GM19035 (cell line): ENCODE data around the gene KIAA1755.
"Not testable (repeated sequence)": the region's sequence is repeated elsewhere in the genome, so short reads cannot be mapped to it uniquely, and the experiment has no call there.

Experiments
- ATAC-seq: cut with Tn5 transposase; IDR thresholded peaks from one replicate; pipeline ENCODE4 v1.9.1; 2021; ENCODE audit not compliant: unreplicated experiment

Gene KIAA1755

GRCh38 chr20:38290829-38291814 lies 30.6 kb upstream of the KIAA1755 start:
- no peak for ATAC-seq

GRCh38 chr20:38286586-38287531 lies 26.3 kb upstream of the KIAA1755 start:
- ATAC-seq = no peak

- no peak for ATAC-seq
Observed at GRCh38 chr20:38284893-38285444, 24.4 kb upstream of the KIAA1755 start.

- not testable (repeated sequence) for ATAC-seq
Observed at GRCh38 chr20:38284066-38284650, 23.6 kb upstream of the KIAA1755 start.

DNA sequence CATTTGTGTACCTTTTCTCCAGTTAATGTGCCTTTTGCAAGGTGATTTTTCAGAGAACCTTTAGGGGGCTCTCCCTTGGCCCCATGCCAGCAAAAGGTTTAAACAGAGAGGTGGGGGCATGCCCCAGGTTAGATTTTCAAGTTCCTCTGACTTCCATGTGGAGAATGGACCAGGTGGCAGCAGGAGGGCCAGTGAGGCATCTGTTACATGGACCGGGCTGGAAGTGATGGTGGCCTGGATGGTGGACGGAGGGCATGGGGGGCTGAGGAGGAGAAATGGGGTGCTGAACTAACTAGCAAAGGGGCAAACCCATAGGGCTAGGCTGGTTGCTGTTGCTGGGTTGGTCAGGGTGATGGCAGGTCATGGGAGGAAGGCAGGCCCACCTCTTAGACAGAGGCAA lies 22.7 kb upstream of the KIAA1755 start:
- ATAC-seq = no peak

- not testable (repeated sequence) for ATAC-seq
Observed at GRCh38 chr20:38281176-38281915, 20.8 kb upstream of the KIAA1755 start.

- ATAC-seq = no peak
Observed at GRCh38 chr20:38278763-38279162, 18.2 kb upstream of the KIAA1755 start.

DNA sequence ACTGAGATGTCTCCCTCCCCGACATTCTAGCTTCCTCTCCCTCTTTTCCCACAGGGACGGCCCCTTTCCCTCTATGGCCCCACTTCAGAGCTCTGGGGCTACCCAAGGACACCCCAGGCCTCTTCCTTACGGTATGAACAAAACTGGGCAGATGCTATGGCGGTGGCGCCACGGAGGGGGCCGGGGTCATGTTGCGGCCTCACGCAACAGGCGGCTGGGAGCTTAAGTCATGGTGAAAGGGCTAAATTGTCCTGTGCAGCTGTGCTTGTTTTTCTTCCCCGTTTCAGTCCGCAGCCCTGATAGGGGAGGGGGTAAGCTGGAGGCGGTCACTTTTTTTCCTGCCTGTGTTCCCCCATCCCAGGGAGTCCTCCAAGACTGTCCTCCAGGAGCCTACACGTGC lies 17.6 kb upstream of the KIAA1755 start:
- ATAC-seq = no peak

GRCh38 chr20:38277691-38278090 lies 17.2 kb upstream of the KIAA1755 start:
- no peak for ATAC-seq

DNA sequence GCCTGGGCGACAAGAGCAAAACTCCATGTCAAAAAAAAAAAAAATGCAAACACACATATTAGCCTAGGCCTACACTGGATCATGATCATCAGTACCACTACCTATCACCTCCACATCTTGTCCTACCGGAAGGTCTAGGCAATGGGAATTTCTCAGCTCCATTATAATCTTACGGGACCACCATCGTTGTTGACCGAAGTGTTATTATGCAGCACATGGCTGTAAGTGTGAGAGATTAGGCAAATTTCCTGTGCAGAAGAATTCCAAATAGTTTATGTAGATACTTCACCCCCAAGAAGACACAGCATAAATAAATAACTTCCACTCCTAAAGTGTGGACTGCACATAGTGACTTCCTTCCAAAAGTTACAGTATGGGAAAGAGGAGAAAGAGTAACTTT lies 16.8 kb upstream of the KIAA1755 start:
- ATAC-seq = no peak

DNA sequence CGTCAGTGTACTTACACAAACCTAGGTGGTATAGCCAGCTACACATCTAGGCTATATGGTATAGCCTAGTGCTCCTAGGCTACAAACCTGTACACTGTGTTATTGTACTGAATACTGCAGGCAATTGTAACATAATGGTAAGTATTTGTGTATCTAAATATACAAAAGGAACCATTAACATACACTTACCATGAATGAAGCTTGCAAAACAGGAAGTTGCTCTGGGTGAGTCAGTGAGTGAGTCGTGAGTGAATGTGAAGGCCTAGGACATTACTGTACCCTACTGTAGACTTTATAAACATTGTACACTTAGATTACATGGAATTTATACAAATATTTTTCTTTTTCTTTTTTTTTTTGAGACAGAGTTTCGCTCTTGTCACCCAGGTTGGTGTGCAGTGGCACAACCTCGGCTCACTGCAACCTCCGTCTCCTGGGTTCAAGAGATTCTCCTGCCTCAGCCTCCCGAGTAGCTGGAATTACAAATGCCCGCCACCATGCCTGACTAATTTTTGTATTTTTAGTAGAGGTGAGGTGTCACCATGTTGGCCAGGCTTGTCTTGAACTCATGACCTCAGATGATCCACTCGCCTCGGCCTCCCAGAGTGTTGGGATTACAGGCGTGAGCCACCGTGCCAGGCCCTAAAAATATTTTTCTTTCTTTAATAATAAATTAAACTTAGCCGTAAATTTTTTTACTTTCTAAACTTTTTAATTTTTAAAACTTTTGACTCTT lies 15.4 kb upstream of the KIAA1755 start:
- ATAC-seq = no peak

DNA sequence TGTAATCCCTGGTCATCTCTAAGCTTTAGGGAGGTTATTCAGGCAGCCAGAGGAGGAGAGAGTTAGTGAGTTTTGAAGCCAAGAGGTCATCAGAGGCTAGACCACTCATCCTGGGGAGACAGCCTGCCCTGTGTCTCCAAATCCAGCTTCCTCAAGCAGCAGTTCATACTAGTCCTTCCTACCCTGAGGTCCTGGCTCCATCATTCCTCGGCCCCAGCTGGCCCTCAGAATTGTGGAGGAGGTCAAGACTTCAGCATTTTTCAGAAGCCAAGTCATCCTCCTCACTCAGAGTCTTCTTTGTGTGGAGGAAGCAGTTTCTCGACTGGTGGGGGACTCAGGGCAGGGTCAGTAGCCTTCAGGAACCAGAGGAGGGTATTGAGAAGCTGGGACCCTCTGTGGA lies 12.4 kb upstream of the KIAA1755 start:
- no peak for ATAC-seq

GRCh38 chr20:38272398-38272797 lies 11.9 kb upstream of the KIAA1755 start:
- ATAC-seq = no peak

DNA sequence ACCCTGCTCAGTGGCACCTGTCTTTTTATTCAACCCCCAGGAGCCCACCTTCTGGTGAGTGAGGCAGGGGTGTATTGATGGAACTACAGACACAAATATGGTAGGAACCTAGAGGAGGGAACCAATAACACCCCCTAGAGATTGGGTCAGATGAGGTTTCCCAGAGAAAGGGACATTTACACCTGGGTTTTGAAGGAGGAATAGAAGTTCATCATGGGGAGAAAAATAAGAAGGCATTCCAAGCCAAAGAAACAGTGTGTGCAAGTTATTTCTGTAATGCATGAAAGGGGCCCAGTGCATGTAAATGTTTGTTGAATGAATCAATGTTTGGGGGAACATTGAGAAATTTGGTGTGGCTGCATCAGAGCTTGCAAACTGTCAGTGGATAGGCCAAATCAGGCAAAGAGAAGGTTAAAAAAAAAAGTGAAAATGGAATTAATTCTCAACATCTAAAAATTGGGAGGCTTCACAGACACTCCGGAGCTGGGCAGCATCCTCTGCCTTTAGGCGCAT lies 11.1 kb upstream of the KIAA1755 start:
- no peak for ATAC-seq

GRCh38 chr20:38270869-38271605 lies 10.5 kb upstream of the KIAA1755 start:
- no peak for ATAC-seq

DNA sequence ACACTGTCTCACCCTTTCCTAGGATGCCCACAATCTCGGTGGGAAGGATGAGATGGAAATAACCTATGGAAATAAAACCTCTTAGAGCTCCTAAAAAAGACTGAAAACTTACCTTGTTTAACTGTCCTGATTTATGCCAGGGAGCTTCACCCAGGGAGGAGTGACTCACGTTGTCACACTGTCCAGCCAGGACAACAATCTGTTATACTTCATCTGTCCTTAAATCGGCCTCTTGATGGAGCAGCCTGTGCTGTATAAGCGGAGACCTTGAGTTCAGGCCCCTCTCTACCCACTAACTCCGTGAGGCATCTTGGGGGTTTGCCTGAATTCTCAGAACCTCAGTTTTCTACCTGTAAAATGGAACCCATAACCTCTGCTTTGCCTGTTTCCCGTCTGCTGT lies 9.2 kb upstream of the KIAA1755 start:
- no peak for ATAC-seq

DNA sequence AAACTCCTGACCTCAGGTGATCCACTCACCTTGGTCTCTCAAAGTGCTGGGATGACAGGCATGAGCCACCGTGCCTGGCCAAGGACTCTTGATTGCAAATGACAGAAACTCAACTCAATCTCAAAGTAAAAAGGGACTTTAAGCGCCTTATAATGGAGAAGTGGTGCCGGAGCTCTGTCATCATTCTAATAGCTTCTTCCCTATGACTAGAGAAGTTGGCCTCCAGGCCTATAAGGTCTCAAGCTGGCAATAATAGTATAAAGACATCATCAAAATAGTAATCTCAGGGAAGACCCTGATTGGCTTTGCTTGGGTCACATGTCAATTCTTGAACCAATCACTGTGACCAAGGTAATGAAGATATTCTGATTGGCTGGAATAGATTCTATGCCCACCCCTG lies 8.5 kb upstream of the KIAA1755 start:
- no peak for ATAC-seq

GRCh38 chr20:38267901-38268514 lies 7.5 kb upstream of the KIAA1755 start:
- ATAC-seq = no peak
